ENCODE data around the gene MAGEB5.

The MAGEB5 gene, protein sequence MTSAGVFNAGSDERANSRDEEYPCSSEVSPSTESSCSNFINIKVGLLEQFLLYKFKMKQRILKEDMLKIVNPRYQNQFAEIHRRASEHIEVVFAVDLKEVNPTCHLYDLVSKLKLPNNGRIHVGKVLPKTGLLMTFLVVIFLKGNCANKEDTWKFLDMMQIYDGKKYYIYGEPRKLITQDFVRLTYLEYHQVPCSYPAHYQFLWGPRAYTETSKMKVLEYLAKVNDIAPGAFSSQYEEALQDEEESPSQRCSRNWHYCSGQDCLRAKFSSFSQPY

DNA sequence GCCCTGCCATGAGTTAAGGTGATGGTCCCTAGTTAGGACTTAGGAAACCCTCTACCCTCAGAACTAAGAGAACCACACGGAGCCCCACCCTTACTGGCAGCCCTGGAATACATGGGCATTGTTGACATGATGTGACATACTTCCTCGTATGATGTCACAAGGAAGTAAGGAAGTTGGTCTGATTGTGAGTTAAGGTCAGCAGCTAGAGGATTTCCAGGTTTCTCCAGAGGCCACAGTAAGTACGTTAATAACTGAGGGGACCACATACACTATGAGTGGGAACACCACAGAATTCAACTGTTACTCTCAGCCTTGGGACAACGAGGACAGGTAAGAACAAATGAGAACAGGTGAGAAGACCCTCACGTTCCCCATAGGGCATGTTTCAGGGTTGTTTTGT, at the start of gene MAGEB5:
Gene MAGEB5 (plus strand): TSS at position 301 of the 400 bp plus-strand sequence. CDS start 1,133 bp downstream, outside the sequence.
- TF ChIP-seq, protein P1, sequence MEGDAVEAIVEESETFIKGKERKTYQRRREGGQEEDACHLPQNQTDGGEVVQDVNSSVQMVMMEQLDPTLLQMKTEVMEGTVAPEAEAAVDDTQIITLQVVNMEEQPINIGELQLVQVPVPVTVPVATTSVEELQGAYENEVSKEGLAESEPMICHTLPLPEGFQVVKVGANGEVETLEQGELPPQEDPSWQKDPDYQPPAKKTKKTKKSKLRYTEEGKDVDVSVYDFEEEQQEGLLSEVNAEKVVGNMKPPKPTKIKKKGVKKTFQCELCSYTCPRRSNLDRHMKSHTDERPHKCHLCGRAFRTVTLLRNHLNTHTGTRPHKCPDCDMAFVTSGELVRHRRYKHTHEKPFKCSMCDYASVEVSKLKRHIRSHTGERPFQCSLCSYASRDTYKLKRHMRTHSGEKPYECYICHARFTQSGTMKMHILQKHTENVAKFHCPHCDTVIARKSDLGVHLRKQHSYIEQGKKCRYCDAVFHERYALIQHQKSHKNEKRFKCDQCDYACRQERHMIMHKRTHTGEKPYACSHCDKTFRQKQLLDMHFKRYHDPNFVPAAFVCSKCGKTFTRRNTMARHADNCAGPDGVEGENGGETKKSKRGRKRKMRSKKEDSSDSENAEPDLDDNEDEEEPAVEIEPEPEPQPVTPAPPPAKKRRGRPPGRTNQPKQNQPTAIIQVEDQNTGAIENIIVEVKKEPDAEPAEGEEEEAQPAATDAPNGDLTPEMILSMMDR (conservative IDR thresholded peaks at IDR 0.05), result no peak
- TF ChIP-seq ZFX (IDR thresholded peaks at IDR 0.05), result no peak
- no peak within 1 kb of the TSS for H3K27ac ChIP-seq

DNA sequence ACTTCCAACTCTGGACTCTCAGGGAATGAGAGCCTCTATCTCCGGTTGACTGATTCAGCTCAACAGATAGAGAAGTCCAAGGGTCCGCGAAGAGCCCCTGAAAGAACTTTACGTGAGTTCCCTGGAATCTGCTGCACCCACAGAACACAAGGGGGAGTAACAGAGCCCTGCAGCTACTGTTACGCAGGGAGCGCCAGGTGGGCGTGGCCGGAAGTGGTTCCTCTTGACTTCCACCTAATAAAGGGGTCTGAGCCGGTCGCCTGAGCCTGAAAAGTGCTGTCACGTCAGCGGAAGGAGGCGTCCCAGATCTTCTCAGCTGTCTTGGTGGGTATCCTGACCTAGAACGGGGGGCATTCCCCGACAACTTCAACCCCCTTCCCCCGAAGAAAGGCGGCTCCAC, 23.8 kb upstream of the MAGEB5 start, which contains the start of gene MAGEB6:
Gene MAGEB6 (plus strand): TSS at position 237 of the 400 bp plus-strand sequence. CDS start 1,407 bp downstream, outside the sequence.
- TF ChIP-seq, protein P1 (conservative IDR thresholded peaks at IDR 0.05), result no peak
- TF ChIP-seq ZFX (IDR thresholded peaks at IDR 0.05), result no peak
- H3K27ac ChIP-seq, result no peak within 1 kb of the TSS

DNA sequence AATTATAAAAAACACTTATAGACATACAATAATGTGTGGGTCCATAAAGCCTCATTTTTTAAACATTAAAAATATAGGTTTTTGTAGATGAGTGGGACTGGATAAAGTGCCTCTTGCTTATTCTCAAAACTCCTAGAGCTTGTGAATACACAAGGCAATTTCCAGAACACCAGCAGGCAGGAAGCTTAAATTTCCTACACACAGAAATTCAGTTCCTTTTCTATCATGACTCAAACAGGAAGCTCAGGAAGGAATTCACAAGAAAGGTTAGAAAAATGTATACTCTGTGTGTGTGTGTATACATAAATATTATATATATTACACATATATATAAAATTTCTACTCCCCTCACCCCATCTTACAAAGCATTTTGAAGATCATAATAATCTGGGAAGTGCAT, 12.4 kb upstream of the MAGEB5 start:
- TF ChIP-seq, protein P1 (conservative IDR thresholded peaks at IDR 0.05), result no peak
- TF ChIP-seq ZFX (IDR thresholded peaks at IDR 0.05), result no peak
- no peak overlapping the region for H3K27ac ChIP-seq

DNA sequence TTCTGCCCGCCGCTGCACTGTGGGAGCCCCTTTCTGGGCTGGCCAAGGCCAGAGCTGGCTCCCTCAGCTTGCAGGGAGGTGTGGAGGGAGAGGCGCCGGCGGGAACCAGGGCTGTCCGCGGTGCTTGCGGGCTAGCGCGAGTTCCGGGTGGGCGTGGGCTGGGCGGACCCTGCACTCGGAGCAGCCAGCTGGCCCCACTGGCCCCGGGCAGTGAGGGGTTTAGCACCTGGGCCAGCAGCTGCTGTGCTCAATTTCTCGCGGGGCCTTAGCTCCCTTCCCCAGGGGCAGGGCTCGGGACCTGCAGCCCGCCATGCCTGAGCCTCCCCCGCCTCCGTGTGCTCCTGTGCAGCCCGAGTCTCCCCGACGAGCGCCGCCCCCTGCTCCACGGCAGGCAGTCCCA, 11.3 kb upstream of the MAGEB5 start:
- H3K27ac ChIP-seq, result 0 out of 2 replicates have a peak overlapping the region, but pooled peaks have one; percentile 34

DNA sequence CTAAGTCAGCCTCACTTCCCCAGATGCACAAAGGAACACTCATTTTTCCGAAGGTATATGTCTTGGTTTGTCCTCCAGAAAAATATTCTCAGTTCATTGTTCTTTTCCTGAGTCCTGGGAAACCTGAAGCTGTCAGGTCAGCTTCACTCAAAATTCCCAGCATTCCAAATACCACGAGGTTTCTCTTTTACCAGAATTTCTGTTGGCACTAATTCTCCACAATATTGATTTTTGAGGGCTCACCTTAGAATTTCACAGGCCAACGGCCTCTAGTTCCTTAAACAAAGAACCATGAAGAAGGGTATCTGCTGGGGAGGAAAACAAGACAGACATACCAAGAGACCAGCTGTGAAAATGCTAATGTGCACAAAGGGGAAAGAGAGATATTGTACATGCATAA, 8.0 kb upstream of the MAGEB5 start:
- H3K27ac ChIP-seq, result no peak overlapping the region
- TF ChIP-seq, protein P1 (conservative IDR thresholded peaks at IDR 0.05), result no peak
- no peak for TF ChIP-seq ZFX (IDR thresholded peaks at IDR 0.05)

DNA sequence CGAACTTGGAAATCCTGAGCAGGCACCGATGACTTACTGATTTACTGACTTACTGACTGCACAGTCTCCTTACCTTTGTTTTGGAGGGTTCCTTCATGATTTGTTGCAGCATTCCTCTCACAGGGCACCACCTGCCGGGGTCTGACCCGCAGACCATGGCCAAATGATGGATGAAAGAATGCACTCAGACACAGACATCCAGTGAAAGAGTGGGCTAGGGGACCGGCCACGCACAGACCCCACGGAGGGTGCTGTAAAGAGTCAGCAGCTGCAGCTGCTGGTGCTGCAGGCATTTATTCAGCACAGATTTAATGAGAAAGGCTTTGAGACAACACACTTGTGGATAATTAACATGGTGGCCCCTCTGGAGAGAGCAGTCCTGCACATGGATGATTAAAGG, 3.4 kb downstream of the MAGEB5 start:
- no peak for TF ChIP-seq ZFX (IDR thresholded peaks at IDR 0.05)
- TF ChIP-seq, protein P1 (conservative IDR thresholded peaks at IDR 0.05), result no peak
- no peak overlapping the region for H3K27ac ChIP-seq

DNA sequence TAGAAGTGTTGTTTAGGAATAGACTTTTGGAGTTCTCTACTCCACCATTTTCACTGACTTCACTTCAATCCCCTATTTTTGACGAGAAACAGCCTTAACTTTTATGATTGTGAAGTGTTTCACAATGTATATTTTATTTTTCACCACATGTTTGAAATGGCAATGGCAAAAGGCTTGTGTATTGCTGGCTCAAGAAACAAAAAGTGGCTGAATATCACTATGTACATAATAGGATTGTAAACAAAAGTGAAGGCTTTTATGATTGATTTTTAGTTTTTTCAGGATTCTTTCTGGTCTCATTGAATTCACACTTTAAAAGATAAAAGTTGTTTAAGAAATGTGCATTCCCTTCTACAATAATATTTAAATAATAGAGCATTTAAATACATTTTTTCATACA, 18.2 kb downstream of the MAGEB5 start:
- TF ChIP-seq, protein P1 (conservative IDR thresholded peaks at IDR 0.05), result no peak
- TF ChIP-seq ZFX (IDR thresholded peaks at IDR 0.05), result no peak

DNA sequence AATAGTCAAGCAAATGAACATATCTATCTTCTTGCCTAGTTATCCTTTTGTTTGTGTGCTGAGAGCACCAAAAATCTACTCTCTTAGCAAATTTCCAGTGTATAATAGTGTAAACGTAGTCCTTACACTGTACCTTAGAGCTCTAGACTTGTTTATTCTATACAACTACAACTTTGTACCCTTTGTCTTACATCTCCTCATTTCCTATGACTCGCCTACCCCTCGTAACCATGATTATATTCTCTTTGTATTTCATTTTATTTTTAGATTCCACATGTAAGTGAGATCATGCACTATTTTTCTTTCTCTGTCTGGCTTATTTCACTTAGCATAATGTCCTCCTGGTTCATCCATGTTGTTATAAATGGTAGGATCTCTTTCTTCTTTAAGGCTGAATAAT, 37.6 kb downstream of the MAGEB5 start:
- TF ChIP-seq, protein P1 (conservative IDR thresholded peaks at IDR 0.05), result no peak
- no peak for TF ChIP-seq ZFX (IDR thresholded peaks at IDR 0.05)
- H3K27ac ChIP-seq, result no peak overlapping the region

More for the DNA sequence above, 18.2 kb downstream of the MAGEB5 start:
- no peak overlapping the region for H3K27ac ChIP-seq

All from C4-2B (cell line).